Heart left ventricle (tissue), 16 donors: Measurements from ENCODE around the gene MAST4. TPM values are rescaled to one million over a fixed set of nuclear protein-coding genes. Genes with fewer than 3 reads are reported as not detected.

Experiments used
- ATAC-seq, 4 donors: fragments of 200-7000 bp; cut with Tn5 transposase; one replicate each; pipeline ENCODE4 v1.9.1; 2020 to 2022; ENCODE audit warnings: moderate library complexity in 4 of 4, mild to moderate bottlenecking in 3 of 4, moderate number of reproducible peaks in 1 of 4
- DNase-seq, 5 donors: peaks; one replicate each; pipeline ENCODE4 v3.0.0-alpha.2; 2020
- H3K27ac ChIP-seq, 12 donors: fragments of 200-600 bp; sonication (generic) in 4 of 12; one replicate each; pipeline versions ENCODE4 v1.5.0 to v1.8.0; 2016 to 2022; ENCODE audit warnings: mild to moderate bottlenecking in 2 of 12
- H3K27me3 ChIP-seq, 9 donors: fragments of 200-600 bp; sonication (generic) in 2 of 9; one replicate each; pipeline versions ENCODE4 v1.5.1 to v1.8.0; 2016 to 2022; ENCODE audit warnings: mild to moderate bottlenecking in 3 of 9
- H3K36me3 ChIP-seq, 9 donors: fragments of 200-600 bp; sonication (generic) in 2 of 9; one replicate each; pipeline versions ENCODE4 v1.5.0 to v1.8.0; 2018 to 2022; ENCODE audit warnings: mild to moderate bottlenecking in 2 of 9
- H3K4me1 ChIP-seq, 12 donors: fragments of 200-600 bp; sonication (generic) in 4 of 12; one replicate each; pipeline versions ENCODE4 v1.5.0 to v1.8.0; 2016 to 2022; ENCODE audit warnings: mild to moderate bottlenecking in 3 of 12
- H3K4me3 ChIP-seq, 12 donors: fragments of 200-600 bp; sonication (generic) in 4 of 12; one replicate each; pipeline versions ENCODE4 v1.5.0 to v1.8.0; 2017 to 2022; ENCODE audit warnings: mild to moderate bottlenecking in 9 of 12, moderate library complexity in 4 of 12
- H3K9me3 ChIP-seq, 12 donors: fragments of 200-600 bp; sonication (generic) in 4 of 12; one replicate each; pipeline versions ENCODE4 v1.5.0 to v1.8.0; 2016 to 2022; ENCODE audit warnings: mild to moderate bottlenecking in 1 of 12
- POLR2A ChIP-seq, 2 donors: fragments of 450-650 bp; IDR thresholded peaks; one replicate each; pipeline ENCODE4 v1.6.1; 2017; ENCODE audit warnings: antibody characterized with exemption in 2 of 2, mild to moderate bottlenecking in 2 of 2, moderate library complexity in 2 of 2
- WGBS, 4 donors: extraction: QIAGEN DNeasy Blood & Tissue Kit in 2 of 4; methylation state at CpG; one replicate each; pipeline versions ENCODE4 v1.1.5 to v1.1.7; 2013 to 2018; 5-methylcytosine and 5-hydroxymethylcytosine counted together
- intact Hi-C, 10 donors: fragments of 100-400 bp; cut with DNase I; formaldehyde crosslinking; loops; one replicate each; pipeline versions ENCODE4 v1.11.1 to v1.14.2; 2022
- polyA plus RNA-seq, 2 donors: library from polyadenylated mRNA; stranded (reverse); fragments of 200-250 nt; gene quantifications; one replicate each; pipeline ENCODE4 v1.2.3, GENCODE V29; 2013
- total RNA-seq, 9 donors: library from RNA; depleted of rRNA in 2 of 9; stranded (reverse); fragments of >200 nt in 2 of 9; fragmentation: NEBNext Ultra II Directional in 3 of 9; extraction: Animal tissue kit (Norgen Biotek cat#: 25700) in 3 of 9; gene quantifications; one replicate each; pipeline versions ENCODE4 v1.1.0 to v1.2.4, GENCODE V29; 2016 to 2023
- TF ChIP-seq, protein P1 (sequence below), 12 donors: fragments of 200-600 bp; sonication (generic) in 4 of 12; IDR thresholded peaks; one replicate each; pipeline versions ENCODE4 v1.5.0 to v1.8.0; 2018 to 2022; ENCODE audit warnings: antibody characterized with exemption in 12 of 12, mild to moderate bottlenecking in 5 of 12
- donor health status: ischemic (EF 13 %, LVEDD 7.1; RV severe dilation, severe dysfunction).
- donor health status: healthy with polysubstance abuse.
- donor health status: DM: no; HTN: yes; CAD: no.
- donor health status: DM: no; HTN: no; CAD: no.
- donor health status: ischemic (EF 25% LVEDD 6.9; RV normal size, moderate dysfunction).
- donor health status: ischemic (EF 25% LVEDD 5.7; RV mildly dilated, moderate dysfunction).
- donor health status: healthy.
- donor health status: DM: yes; HTN: yes; CAD: no.
- donor health status: ischemic (EF 35%, LVEDD 5.7; RV mildly dilated, moderate dysfunction).
- donor health status: nonischemic (EF 11% LVEDD 7.7; RV severe dilation, severe dysfunction).
- donor health status: DM: yes; HTN: yes; CAD: no.
- donor health status: PGD.
- donor health status: ischemic (EF 29% LVEDD 5.4; RV normal size, mild dysfunction).
- donor health status: nonischemic (EF 23%, LVEDD 6.1; RV moderate dilation, normal function).

MAST4 gene
- total and polyA plus RNA-seq, 11 donors: 26.8 to 96.2 (median 68.1) TPM

- ATAC-seq: no peak
- H3K27ac ChIP-seq: peak overlapping the region in 2 of 12 donors; percentile 16 to 44
- no peak for TF ChIP-seq POLR2A (IDR thresholded peaks at IDR 0.05)
- TF ChIP-seq, protein P1, sequence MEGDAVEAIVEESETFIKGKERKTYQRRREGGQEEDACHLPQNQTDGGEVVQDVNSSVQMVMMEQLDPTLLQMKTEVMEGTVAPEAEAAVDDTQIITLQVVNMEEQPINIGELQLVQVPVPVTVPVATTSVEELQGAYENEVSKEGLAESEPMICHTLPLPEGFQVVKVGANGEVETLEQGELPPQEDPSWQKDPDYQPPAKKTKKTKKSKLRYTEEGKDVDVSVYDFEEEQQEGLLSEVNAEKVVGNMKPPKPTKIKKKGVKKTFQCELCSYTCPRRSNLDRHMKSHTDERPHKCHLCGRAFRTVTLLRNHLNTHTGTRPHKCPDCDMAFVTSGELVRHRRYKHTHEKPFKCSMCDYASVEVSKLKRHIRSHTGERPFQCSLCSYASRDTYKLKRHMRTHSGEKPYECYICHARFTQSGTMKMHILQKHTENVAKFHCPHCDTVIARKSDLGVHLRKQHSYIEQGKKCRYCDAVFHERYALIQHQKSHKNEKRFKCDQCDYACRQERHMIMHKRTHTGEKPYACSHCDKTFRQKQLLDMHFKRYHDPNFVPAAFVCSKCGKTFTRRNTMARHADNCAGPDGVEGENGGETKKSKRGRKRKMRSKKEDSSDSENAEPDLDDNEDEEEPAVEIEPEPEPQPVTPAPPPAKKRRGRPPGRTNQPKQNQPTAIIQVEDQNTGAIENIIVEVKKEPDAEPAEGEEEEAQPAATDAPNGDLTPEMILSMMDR (IDR thresholded peaks at IDR 0.05): no peak
- no peak overlapping the region for H3K4me3 ChIP-seq
- H3K4me1 ChIP-seq: peaks cover 0 to 45% (median 10%) of the 10 kb centered on the region in 12 donors
- no peaks in the 10 kb centered on the region for H3K27me3 ChIP-seq
- intact Hi-C loops: no loop called here
- no peaks in the 10 kb centered on the region for H3K9me3 ChIP-seq
- WGBS, 4 donors: 50 to 66% (median 57%) methylated on average over 1 of the region's 1 CpG
- DNase-seq: no peak
- no peaks in the 10 kb centered on the region for H3K36me3 ChIP-seq
Measured at GRCh38 chr5:66639037-66639436, 42.8 kb downstream of the MAST4 start.

- Histone ChIP-seq H3K27me3 (no peaks in the 10 kb centered on the region), H3K4me3 (no peak overlapping the region), H3K4me1 (peaks cover 0 to 63% (median 11%) of the 10 kb centered on the region in 12 donors), H3K27ac (no peak overlapping the region), H3K36me3 (no peaks in the 10 kb centered on the region), H3K9me3 (no peaks in the 10 kb centered on the region)
- TF ChIP-seq, protein P1 (IDR thresholded peaks at IDR 0.05): no peak
- TF ChIP-seq POLR2A (IDR thresholded peaks at IDR 0.05): no peak
- intact Hi-C loops: no loop called here
- ATAC-seq: no peak
- no peak for DNase-seq
- WGBS, 4 donors: 79 to 83% (median 80%) methylated on average over 3 of the region's 3 CpGs
Measured at GRCh38 chr5:66642538-66642937, 46.3 kb downstream of the MAST4 start.

- TF ChIP-seq, protein P1 (IDR thresholded peaks at IDR 0.05): no peak
- TF ChIP-seq POLR2A (IDR thresholded peaks at IDR 0.05): no peak
- Histone ChIP-seq H3K4me3 (no peak overlapping the region), H3K36me3 (no peaks in the 10 kb centered on the region), H3K27me3 (no peaks in the 10 kb centered on the region), H3K9me3 (no peaks in the 10 kb centered on the region), H3K4me1 (peaks cover 0 to 59% (median 9%) of the 10 kb centered on the region in 12 donors), H3K27ac (no peak overlapping the region)
- ATAC-seq: no peak
- intact Hi-C loops: no loop called here
- no peak for DNase-seq
Measured at GRCh38 chr5:66643387-66643786, 47.2 kb downstream of the MAST4 start.

DNA sequence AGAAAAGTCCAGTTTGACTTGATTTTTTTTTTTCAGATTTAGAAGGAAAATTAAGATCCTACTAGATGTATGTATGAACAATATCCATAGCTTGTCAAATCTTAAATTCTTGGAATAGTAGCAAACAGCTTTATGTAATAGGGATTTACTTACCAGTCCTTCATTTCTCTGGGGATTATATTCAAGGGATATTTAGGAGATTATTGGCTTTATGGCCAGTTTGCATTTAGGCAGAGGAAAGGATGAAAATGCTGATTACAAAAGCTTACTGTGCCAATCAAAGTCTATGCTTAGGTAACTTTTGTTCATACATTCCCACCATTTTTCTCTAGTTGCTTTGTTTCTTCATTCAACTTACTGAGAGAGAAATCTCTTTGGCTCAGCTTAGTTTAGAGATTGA lies 47.9 kb downstream of the MAST4 start:
- no peaks in the 10 kb centered on the region for H3K27me3 ChIP-seq

More for the DNA sequence above, 47.9 kb downstream of the MAST4 start:
- Histone ChIP-seq H3K4me1 (peaks cover 0 to 59% (median 6%) of the 10 kb centered on the region in 12 donors), H3K27ac (no peak overlapping the region), H3K4me3 (no peak overlapping the region), H3K36me3 (no peaks in the 10 kb centered on the region), H3K9me3 (no peaks in the 10 kb centered on the region)
- DNase-seq (no peak), ATAC-seq (no peak)
- intact Hi-C loops: no loop called here
- TF ChIP-seq, protein P1 (IDR thresholded peaks at IDR 0.05): no peak
- TF ChIP-seq POLR2A (IDR thresholded peaks at IDR 0.05): no peak
